Measurements from ENCODE around the gene CCDC102A. TPM values are rescaled to one million over a fixed set of nuclear protein-coding genes. Genes with fewer than 3 reads are reported as not detected.

CCDC102A gene
- 13.7 TPM for total RNA-seq

GRCh38 chr16:57536306-57537193 lies at the start of gene CCDC102A:
CCDC102A (minus strand) TSS chr16:57536571; CDS start chr16:57529177, 7,394 bp downstream.
- H3K27me3 ChIP-seq: no peaks in the 10 kb centered on the region
- DNase-seq (ENCODE audit: low spot score in 2 of 2): peak in 1 of 2 donors; percentile 68
- H3K9me3 ChIP-seq: no peaks in the 10 kb centered on the region
- H3K36me3 ChIP-seq: no peaks in the 10 kb centered on the region
- intact Hi-C loops (cut with DNase I): loop anchor here (1.0 to 10.0 kb wide), 7 partner anchors 50 to 604 kb away; partner anchors contain the start of genes CFAP20, CIAPIN1, COQ9 and CPNE2
- TF ChIP-seq, protein P1, sequence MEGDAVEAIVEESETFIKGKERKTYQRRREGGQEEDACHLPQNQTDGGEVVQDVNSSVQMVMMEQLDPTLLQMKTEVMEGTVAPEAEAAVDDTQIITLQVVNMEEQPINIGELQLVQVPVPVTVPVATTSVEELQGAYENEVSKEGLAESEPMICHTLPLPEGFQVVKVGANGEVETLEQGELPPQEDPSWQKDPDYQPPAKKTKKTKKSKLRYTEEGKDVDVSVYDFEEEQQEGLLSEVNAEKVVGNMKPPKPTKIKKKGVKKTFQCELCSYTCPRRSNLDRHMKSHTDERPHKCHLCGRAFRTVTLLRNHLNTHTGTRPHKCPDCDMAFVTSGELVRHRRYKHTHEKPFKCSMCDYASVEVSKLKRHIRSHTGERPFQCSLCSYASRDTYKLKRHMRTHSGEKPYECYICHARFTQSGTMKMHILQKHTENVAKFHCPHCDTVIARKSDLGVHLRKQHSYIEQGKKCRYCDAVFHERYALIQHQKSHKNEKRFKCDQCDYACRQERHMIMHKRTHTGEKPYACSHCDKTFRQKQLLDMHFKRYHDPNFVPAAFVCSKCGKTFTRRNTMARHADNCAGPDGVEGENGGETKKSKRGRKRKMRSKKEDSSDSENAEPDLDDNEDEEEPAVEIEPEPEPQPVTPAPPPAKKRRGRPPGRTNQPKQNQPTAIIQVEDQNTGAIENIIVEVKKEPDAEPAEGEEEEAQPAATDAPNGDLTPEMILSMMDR (IDR thresholded peaks at IDR 0.05): no peak
- H3K27ac ChIP-seq: peak within 1 kb of the TSS; percentile 89 to 90
- peaks cover 19 to 24% of the 10 kb centered on the region in 2 donors for H3K4me1 ChIP-seq
- H3K4me3 ChIP-seq: peak within 1 kb of the TSS; percentile 92 to 93

GRCh38 chr16:57585051-57585687 lies 48.8 kb upstream of the CCDC102A start:
- Histone ChIP-seq H3K36me3 (no peaks in the 10 kb centered on the region), H3K27ac (no peak overlapping the region), H3K4me3 (no peak overlapping the region), H3K9me3 (no peaks in the 10 kb centered on the region), H3K4me1 (no peaks in the 10 kb centered on the region), H3K27me3 (no peaks in the 10 kb centered on the region)
- intact Hi-C loops (cut with DNase I): no loop called here
- TF ChIP-seq, protein P1 (IDR thresholded peaks at IDR 0.05): no peak
- DNase-seq (ENCODE audit: low spot score in 2 of 2): no peak

GRCh38 chr16:57579361-57579665 lies 42.9 kb upstream of the CCDC102A start:
- Histone ChIP-seq H3K27ac (no peak overlapping the region), H3K4me1 (no peaks in the 10 kb centered on the region), H3K4me3 (no peak overlapping the region), H3K36me3 (no peaks in the 10 kb centered on the region), H3K27me3 (no peaks in the 10 kb centered on the region), H3K9me3 (no peaks in the 10 kb centered on the region)
- TF ChIP-seq, protein P1 (IDR thresholded peaks at IDR 0.05): no peak
- intact Hi-C loops (cut with DNase I): no loop called here
- no peak for DNase-seq (ENCODE audit: low spot score in 2 of 2)

GRCh38 chr16:57578521-57579360 lies 42.4 kb upstream of the CCDC102A start:
- no peaks in the 10 kb centered on the region for H3K9me3 ChIP-seq
- intact Hi-C loops (cut with DNase I): no loop called here
- TF ChIP-seq, protein P1 (IDR thresholded peaks at IDR 0.05): no peak
- H3K36me3 ChIP-seq: no peaks in the 10 kb centered on the region
- no peaks in the 10 kb centered on the region for H3K27me3 ChIP-seq
- H3K27ac ChIP-seq: no peak overlapping the region
- H3K4me3 ChIP-seq: no peak overlapping the region
- no peak for DNase-seq (ENCODE audit: low spot score in 2 of 2)
- no peaks in the 10 kb centered on the region for H3K4me1 ChIP-seq

DNA sequence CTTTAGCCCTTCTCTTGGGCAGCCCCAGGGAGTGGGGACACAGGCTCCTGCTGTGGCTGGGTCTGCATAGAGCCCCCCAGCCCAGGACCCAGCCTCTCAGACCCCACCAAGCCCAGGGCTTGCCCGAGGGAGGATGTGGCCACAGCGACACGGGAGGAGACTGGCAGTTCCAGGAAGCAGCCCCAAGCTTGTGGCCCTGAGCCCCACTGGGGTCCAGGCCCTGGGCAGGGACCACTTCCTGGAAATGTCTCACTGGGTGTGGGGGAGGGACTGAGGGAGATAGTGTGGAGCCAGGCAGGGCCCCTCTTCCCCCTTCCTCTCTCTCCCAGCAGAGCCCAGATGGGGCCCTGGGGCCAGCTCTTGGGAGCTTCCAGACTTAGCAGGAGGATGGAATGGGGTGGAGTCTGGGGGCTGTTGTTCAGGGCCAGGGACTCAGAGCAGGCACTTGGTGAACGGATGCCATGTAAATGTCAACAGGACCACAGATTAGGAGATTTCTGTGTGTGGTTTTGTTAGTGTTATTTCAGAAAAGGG lies 41.4 kb upstream of the CCDC102A start:
- TF ChIP-seq, protein P1 (IDR thresholded peaks at IDR 0.05): no peak
- Histone ChIP-seq H3K27ac (no peak overlapping the region), H3K27me3 (no peaks in the 10 kb centered on the region), H3K36me3 (no peaks in the 10 kb centered on the region), H3K9me3 (no peaks in the 10 kb centered on the region), H3K4me3 (no peak overlapping the region), H3K4me1 (no peaks in the 10 kb centered on the region)
- DNase-seq (ENCODE audit: low spot score in 2 of 2): no peak
- intact Hi-C loops (cut with DNase I): no loop called here
